K562 (cell line): ENCODE data around the gene LZTS3. TPM values are rescaled to one million over a fixed set of nuclear protein-coding genes. Genes with fewer than 3 reads are reported as not detected.

Experiments
- ATAC-seq: fragments of 200-7000 bp; cut with Tn5 transposase; 3 replicates; pipeline ENCODE4 v1.9.1; 2020; ENCODE audit warnings: moderate library complexity
- BruUV-seq: library from RNA; stranded (reverse); fragments of 400-500 nt; replicated peaks from 2 replicates; lab custom pipeline; 2021; lab: Mats Ljungman, UMichigan
- CTCF ChIA-PET: fragments of 300-600 bp; formaldehyde crosslinking; extraction: SDS; loops from one replicate; lab custom pipeline; 2021; ENCODE audit warnings: low intra/inter-chr PET ratio; lab: Yijun Ruan, JAX
- POLR2A ChIA-PET: fragments of 300-600, 350-650 bp; sonication (Branson Sonifier 250); formaldehyde crosslinking; extraction: SDS; loops from one replicate; lab custom pipeline; 2021; ENCODE audit warnings: antibody characterized with exemption, inconsistent platforms; lab: Yijun Ruan, JAX
- DNase-seq, 4 experiments: peaks; one replicate each; pipeline versions ENCODE4 v3.0.0 to v3.0.0-alpha.2; 2011 to 2018; ENCODE audit warnings: low spot score in 3 of 4, mixed read lengths in 3 of 4; ENCODE audit errors: extremely low read depth in 1 of 4
- FAIRE-seq: peaks from 2 replicates; lab custom pipeline; 2011; peaks lifted over from hg19 to GRCh38; lab: Jason Lieb, UNC
- H2AFZ ChIP-seq: 2 replicates; pipeline ENCODE4 v1.6.0; 2011; ENCODE audit warnings: low read depth, low read length, control low read depth, inconsistent platforms
- H3K27ac ChIP-seq: fragments of 200-600 bp; 3 replicates; pipeline ENCODE4 v1.8.0; 2011; ENCODE audit warnings: low read depth, mild to moderate bottlenecking, control low read depth, inconsistent platforms, low read length, moderate library complexity, mixed read lengths; ENCODE audit errors: extremely low read depth
- H3K27me3 ChIP-seq, 2 experiments: fragments of 300-600 bp in 1 of 2; 2 replicates in 1 of 2; 3 replicates in 1 of 2; pipeline versions ENCODE4 v1.6.0 to v1.8.0; 2011; ENCODE audit warnings: inconsistent platforms in 2 of 2, low read length in 2 of 2, mild to moderate bottlenecking in 1 of 2, mixed read lengths in 1 of 2, moderate library complexity in 1 of 2; ENCODE audit not compliant: control insufficient read depth in 2 of 2, insufficient read depth in 2 of 2
- H3K36me3 ChIP-seq: fragments of 300-600 bp; 3 replicates; pipeline ENCODE4 v1.8.0; 2011; ENCODE audit warnings: mild to moderate bottlenecking, low read length, inconsistent platforms; ENCODE audit not compliant: control insufficient read depth, insufficient read depth
- H3K4me1 ChIP-seq, 2 experiments: fragments of 200-600 bp in 1 of 2; replicated peaks in 1 of 2; 2 replicates in 1 of 2; 3 replicates in 1 of 2; pipeline versions ENCODE4 v1.5.1 to v1.8.0; 2011; ENCODE audit warnings: inconsistent platforms in 2 of 2, low read length in 2 of 2, mild to moderate bottlenecking in 1 of 2, mixed read lengths in 1 of 2, moderate library complexity in 1 of 2; ENCODE audit not compliant: control insufficient read depth in 2 of 2, insufficient read depth in 2 of 2
- H3K4me2 ChIP-seq: 2 replicates; pipeline ENCODE4 v1.6.1; 2011; ENCODE audit warnings: low read length, control low read depth, inconsistent platforms, mixed read lengths; ENCODE audit not compliant: insufficient read depth
- H3K4me3 ChIP-seq: fragments of 200-600 bp; sonication (generic), shearing (Covaris generic); 2 replicates; pipeline ENCODE4 v1.5.1; 2016; ENCODE audit warnings: control low read depth, inconsistent platforms
- H3K79me2 ChIP-seq: fragments of 200-600 bp; 3 replicates; pipeline ENCODE4 v1.8.0; 2011; ENCODE audit warnings: low read length, inconsistent platforms; ENCODE audit not compliant: control insufficient read depth, insufficient read depth
- H3K9ac ChIP-seq, 2 experiments: 2 replicates each; pipeline versions ENCODE4 v1.6.0 to v1.6.1; 2011; ENCODE audit warnings: low read depth in 2 of 2, low read length in 2 of 2, control low read depth in 1 of 2, inconsistent platforms in 1 of 2, mild to moderate bottlenecking in 1 of 2, mixed read lengths in 1 of 2; ENCODE audit not compliant: insufficient read depth in 1 of 2
- H3K9me1 ChIP-seq: one replicate; pipeline ENCODE4 v1.6.0; 2011; ENCODE audit warnings: inconsistent platforms, mild to moderate bottlenecking, low read length, moderate library complexity; ENCODE audit not compliant: control insufficient read depth, insufficient read depth
- H3K9me3 ChIP-seq: replicated peaks from 2 replicates; pipeline ENCODE4 v1.5.1; 2011; ENCODE audit warnings: low read depth, low read length, inconsistent platforms; ENCODE audit not compliant: control insufficient read depth, insufficient read depth
- H4K20me1 ChIP-seq: replicated peaks from 2 replicates; pipeline ENCODE4 v1.6.1; 2011; ENCODE audit warnings: low read length, inconsistent platforms, mixed read lengths; ENCODE audit not compliant: control insufficient read depth, insufficient read depth
- CREB1 ChIP-seq, 2 experiments: sonication (generic) in 1 of 2; formaldehyde crosslinking in 1 of 2; IDR thresholded peaks; 2 replicates each; pipeline versions ENCODE4 v1.6.1 to v1.8.0; 2012 to 2022; ENCODE audit warnings: inconsistent platforms in 1 of 2, mild to moderate bottlenecking in 1 of 2, missing genetic modification reagents in 1 of 2, moderate library complexity in 1 of 2
- FOSL1 ChIP-seq: fragments of 200-800 bp; sonication (Bioruptor generic); conservative IDR thresholded peaks from 2 replicates; pipeline ENCODE4 v1.6.1; 2016; ENCODE audit warnings: missing genetic modification characterization, missing compliant biosample characterization
- HNRNPH1 ChIP-seq: fragments of 200-400 bp; formaldehyde crosslinking; optimal IDR thresholded peaks from 2 replicates; pipeline ENCODE3; 2017; ENCODE audit warnings: low read depth, mild to moderate bottlenecking, low read length, moderate library complexity
- JUND ChIP-seq, 2 experiments: IDR thresholded peaks; 2 replicates in 1 of 2; 3 replicates in 1 of 2; pipeline ENCODE4 v1.6.1; 2011; ENCODE audit warnings: borderline replicate concordance in 2 of 2, low read depth in 2 of 2, low read length in 2 of 2, improper control_type of control experiment in 1 of 2, missing biosample characterization in 1 of 2, missing genetic modification characterization in 1 of 2, missing genetic modification reagents in 1 of 2
- SPI1 ChIP-seq: IDR thresholded peaks from 2 replicates; pipeline ENCODE4 v1.6.1; 2011; ENCODE audit warnings: low read depth, low read length, control low read depth, borderline replicate concordance
- TCF3 ChIP-seq: sonication (generic); formaldehyde crosslinking; IDR thresholded peaks from 2 replicates; pipeline ENCODE4 v1.4.0; 2020; ENCODE audit warnings: mild to moderate bottlenecking, missing genetic modification reagents
- TFAP4 ChIP-seq: sonication (generic); formaldehyde crosslinking; IDR thresholded peaks from 2 replicates; pipeline ENCODE4 v1.8.0; 2022; ENCODE audit warnings: missing genetic modification reagents, mild to moderate bottlenecking, moderate library complexity, borderline replicate concordance
- USF1 ChIP-seq: sonication (generic); formaldehyde crosslinking; IDR thresholded peaks from 2 replicates; pipeline ENCODE4 v1.9.0; 2022; ENCODE audit warnings: mild to moderate bottlenecking, missing genetic modification reagents
- ZNF232 ChIP-seq: sonication (generic); formaldehyde crosslinking; IDR thresholded peaks from 2 replicates; pipeline ENCODE4 v1.8.0; 2022; ENCODE audit warnings: mild to moderate bottlenecking, missing genetic modification reagents
- WGBS: fragments of 100-300 bp; shearing (Covaris generic); methylation state at CpG from one replicate; pipeline ENCODE4 v1.1.6; 2016; ENCODE audit warnings: low coverage, mixed read lengths; ENCODE audit not compliant: insufficient coverage; ENCODE audit errors: missing lambda C conversion rate; 5-methylcytosine and 5-hydroxymethylcytosine counted together
- in situ Hi-C: fragments of 300-500 bp; cut with MboI; formaldehyde crosslinking; loops from 4 replicates; pipeline ENCODE4 v1.15.0; 2018; ENCODE audit warnings: inconsistent platforms, mixed read lengths
- intact Hi-C: fragments of 100-400 bp; cut with micrococcal nuclease; formaldehyde crosslinking; loops from 2 replicates; pipeline ENCODE4 v1.14.2; 2022
- polyA plus RNA-seq, 8 experiments: library from polyadenylated mRNA; depleted of rRNA in 4 of 8; stranded (reverse) in 5 of 8; unstranded in 3 of 8; fragments of >200 nt; fragmentation: Nextera tagmentation in 2 of 8; fragmentation: Illumina TruSeq in 1 of 8; extraction: Ambion mirVana in 2 of 8; extraction: Trizol in 1 of 8; gene quantifications; 2 replicates each; pipeline versions ENCODE4 v1.2.1 to v1.2.3, GENCODE V29; 2011 to 2014; ENCODE audit warnings: inconsistent platforms in 1 of 8, missing spikeins in 1 of 8
- total RNA-seq, 7 experiments: library from RNA; depleted of rRNA in 6 of 7; stranded (reverse); fragments of >200 nt in 6 of 7; fragmentation: Illumina TruSeq in 2 of 7; extraction: Trizol in 2 of 7; gene quantifications; 2 replicates each; pipeline versions ENCODE4 v1.2.1 to v1.2.3, GENCODE V29; 2011 to 2021; ENCODE audit warnings: low replicate concordance in 1 of 7

The LZTS3 gene
- total and polyA plus RNA-seq, 9 of the 15 experiments (the other 6 are each of a cell fraction or from before 2014, with no cell fraction given): 0.07 to 2.9 (median 2.0) TPM

DNA sequence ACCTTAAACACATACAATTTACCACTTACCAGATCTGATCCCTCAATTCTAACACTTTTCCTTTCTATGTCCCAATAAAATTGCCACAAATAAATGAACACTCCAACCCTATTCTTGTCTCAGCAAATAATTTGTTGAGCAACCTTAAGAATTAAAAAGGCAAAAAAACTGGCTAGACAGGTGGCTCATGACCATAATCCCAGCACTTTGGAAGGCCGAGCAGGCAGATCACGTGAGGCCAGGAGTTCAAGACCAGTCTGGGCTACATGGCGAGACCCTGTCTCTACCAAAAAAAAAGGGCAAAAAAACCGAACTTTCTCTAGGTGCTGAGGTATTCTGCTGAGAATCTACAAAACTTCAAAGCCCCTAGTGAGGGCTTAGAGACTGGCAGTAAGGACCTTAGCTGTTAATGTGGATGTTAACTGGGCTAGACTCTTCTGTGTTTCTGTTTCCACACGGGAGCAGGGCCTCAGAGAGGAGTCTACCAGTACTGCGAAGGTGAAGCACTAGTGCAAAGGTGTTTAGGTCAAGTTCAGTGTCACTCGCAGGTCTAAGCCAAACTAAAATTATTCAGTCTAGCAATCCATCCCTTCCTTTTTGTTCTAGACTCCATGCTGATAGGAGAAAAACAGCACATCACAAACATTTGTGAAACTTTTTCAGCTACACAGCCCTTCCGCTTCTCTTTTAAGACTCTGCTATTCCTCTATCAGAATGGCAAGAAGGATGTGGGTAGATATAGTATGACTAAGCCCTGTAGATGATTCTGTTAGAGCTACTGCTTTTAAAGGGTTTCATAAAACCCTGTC is 16.3 kb downstream of the LZTS3 start:
- 0 out of 2 replicates have a peak, but pooled peaks have one; percentile 18 for TF ChIP-seq JUND (IDR thresholded peaks at IDR 0.05; ENCODE audit: borderline replicate concordance, low read depth, low read length)
- TF ChIP-seq JUND (tag; IDR thresholded peaks at IDR 0.05; ENCODE audit: borderline replicate concordance, low read depth, low read length): no peak
- TF ChIP-seq TFAP4 (CRISPR knock-in tag): no peak
- peak; percentile 38; the same call in 1 of the 2 replicates for TF ChIP-seq TCF3
- TF ChIP-seq SPI1: peak; percentile 14; the same call in 1 of the 2 replicates
- no peak for TF ChIP-seq CREB1 (IDR thresholded peaks at IDR 0.05)
- TF ChIP-seq CREB1 (CRISPR knock-in tag; IDR thresholded peaks at IDR 0.05): no peak
- 0 out of 2 replicates have a peak, but pooled peaks have one; percentile 38 for TF ChIP-seq USF1 (CRISPR knock-in tag)
- peak; percentile 61 for TF ChIP-seq FOSL1
- TF ChIP-seq ZNF232: no peak
- no peak for TF ChIP-seq HNRNPH1
- Histone ChIP-seq H3K79me2 (peaks cover 78% of the 10 kb centered on the region), H3K9ac (peak overlapping the region; percentile 54 to 93; a peak in 3 of 4 replicates), H3K27ac (peak overlapping the region; percentile 46), H3K9me1 (no peaks in the 10 kb centered on the region), H2AFZ (no peak overlapping the region), H3K36me3 (peaks cover 38% of the 10 kb centered on the region), H3K9me3 (no peaks in the 10 kb centered on the region), H3K27me3 (no peaks in the 10 kb centered on the region), H3K4me1 (peaks cover 13 to 17% of the 10 kb centered on the region in 2 experiments; a peak in 4 of 5 replicates), H3K4me3 (peak overlapping the region; percentile 33), H3K4me2 (peak overlapping the region; percentile 88), H4K20me1 (peaks cover 26% of the 10 kb centered on the region)
- ATAC-seq: peak; percentile 9; the same call in 1 of the 3 replicates
- DNase-seq: no peak
- ChIA-PET CTCF (no interaction called here), POLR2A (interaction anchor here (0.5 to 4.1 kb wide), 3 partner anchors 9 to 79 kb away, joined by 3 to 42 read pairs (median 3); no protein-coding TSS in a partner anchor)
- WGBS: 32% methylated on average over 8 of the region's 8 CpGs
- intact Hi-C loops (no loop called here), in situ Hi-C loops (no loop called here)
- BruUV-seq: no TSS peak
- peak; percentile 78 for FAIRE-seq
